ENCODE results near the gene ARID1B. TPM values are rescaled to one million over a fixed set of nuclear protein-coding genes. Genes with fewer than 3 reads are reported as not detected.

The ARID1B gene
- total RNA-seq, 1 experiment from 2014 or later, result 35.6 TPM

DNA sequence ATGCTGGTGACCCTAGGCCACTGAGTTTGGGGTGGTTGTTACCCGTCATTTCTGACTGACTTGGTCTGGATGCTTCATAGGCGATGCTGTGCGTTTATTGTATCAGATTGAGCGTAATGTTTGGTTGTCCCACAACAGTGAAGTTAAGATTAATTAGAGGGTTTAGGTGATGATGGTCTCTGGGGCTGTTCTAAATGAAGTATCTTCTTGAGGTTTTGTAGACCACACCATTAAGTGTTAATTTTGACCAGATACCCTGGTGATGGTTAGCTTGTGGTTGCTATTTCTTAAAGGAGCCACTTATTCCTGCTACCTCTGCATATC is 132.8 kb downstream of the ARID1B start:
- POLR2A ChIA-PET, result no interaction called here
- no peaks in the 10 kb centered on the region for H3K9me3 ChIP-seq (ENCODE audit: control insufficient read depth in 1 of 2, insufficient read depth in 1 of 2, low read depth in 1 of 2, low read length in 2 of 2)
- no TSS peak for BruUV-seq (replicated peaks)
- H2AFZ ChIP-seq (ENCODE audit: low read depth, low read length, poor library complexity, severe bottlenecking), result no peak overlapping the region
- ATAC-seq (no peak), DNase-seq (ENCODE audit: low read depth, low spot score) (no peak)
- H3K4me2 ChIP-seq (ENCODE audit: low read length), result no peak overlapping the region
- H3K27me3 ChIP-seq (ENCODE audit: insufficient read depth, low read length), result no peaks in the 10 kb centered on the region
- H3K36me3 ChIP-seq (ENCODE audit: control insufficient read depth in 1 of 2, insufficient read depth in 2 of 2, low read length in 2 of 2), result no peaks in the 10 kb centered on the region
- no peaks in the 10 kb centered on the region; the same call in 1 of the 2 replicates for H3K79me2 ChIP-seq (ENCODE audit: insufficient read depth, low read length)
- TF ChIP-seq TCF7L2 (IDR thresholded peaks at IDR 0.05; ENCODE audit: borderline replicate concordance, extremely low read depth, insufficient read depth, insufficient read length), result no peak
- no peak for TF ChIP-seq SP1 (IDR thresholded peaks at IDR 0.05; ENCODE audit: low read depth)
- TF ChIP-seq POLR2A (IDR thresholded peaks at IDR 0.05; ENCODE audit: borderline replicate concordance, extremely low read depth, insufficient read depth, insufficient read length), result no peak
- TF ChIP-seq REST (IDR thresholded peaks at IDR 0.05; ENCODE audit: low read depth), result no peak
- no peak for TF ChIP-seq ELF1 (IDR thresholded peaks at IDR 0.05; ENCODE audit: borderline replicate concordance, low read depth)
- TF ChIP-seq JUND (IDR thresholded peaks at IDR 0.05), result no peak
- no peak for TF ChIP-seq RAD21 (IDR thresholded peaks at IDR 0.05; ENCODE audit: low read depth)
- no peak for TF ChIP-seq MAX (IDR thresholded peaks at IDR 0.05)
- TF ChIP-seq ZBTB33 (IDR thresholded peaks at IDR 0.05; ENCODE audit: extremely low read depth, insufficient replicate concordance, low read length), result no peak
- no peak for TF ChIP-seq SRF (IDR thresholded peaks at IDR 0.05; ENCODE audit: low read depth)
- no peaks in the 10 kb centered on the region for H3K9me2 ChIP-seq (ENCODE audit: insufficient read depth)
- CTCF ChIA-PET, result no interaction called here
- intact Hi-C loops (cut with micrococcal nuclease), result no loop called here
- no peaks in the 10 kb centered on the region for H4K20me1 ChIP-seq (ENCODE audit: insufficient read depth)
- no peak overlapping the region for H3K27ac ChIP-seq (ENCODE audit: low read depth, low read length)
- no peak overlapping the region for H3K9ac ChIP-seq (ENCODE audit: low read length)
- RAD21 ChIA-PET (ENCODE audit: low non-redundant PET in 1 of 2, low total read pairs in 2 of 2, uncharacterized antibody in 2 of 2, unreplicated experiment in 2 of 2), result no interaction called here
- no peaks in the 10 kb centered on the region for H3K4me1 ChIP-seq (ENCODE audit: control insufficient read depth in 1 of 2, insufficient read depth in 2 of 2, low read length in 2 of 2)
- no peak overlapping the region for H3K4me3 ChIP-seq (replicated peaks in 1 of 2; ENCODE audit: low read depth in 1 of 2, low read length in 2 of 2)
